Measurements from ENCODE around the gene GPR176.

Gene GPR176

GRCh38 chr15:39784125-39784524 is 135.9 kb downstream of the GPR176 start:
- Histone ChIP-seq H3K4me2 (ENCODE audit: low read depth, low read length, poor library complexity, severe bottlenecking) (peak overlapping the region; percentile 86), H3K9ac (ENCODE audit: low read depth, low read length, poor library complexity, severe bottlenecking) (peak overlapping the region; percentile 80), H3F3A (ENCODE audit: low read depth) (no peaks in the 10 kb centered on the region), H2AFZ (ENCODE audit: low read length) (no peak overlapping the region), H3K9me2 (replicated peaks; ENCODE audit: low read depth, low read length) (no peaks in the 10 kb centered on the region), H3K9me3 (ENCODE audit: insufficient read depth, low read depth, low read length) (no peaks in the 10 kb centered on the region), H3K4me1 (ENCODE audit: insufficient read depth, low read length, poor library complexity, severe bottlenecking) (peaks cover 71% of the 10 kb centered on the region), H4K20me1 (ENCODE audit: insufficient read depth, low read length, poor library complexity, severe bottlenecking) (no peaks in the 10 kb centered on the region), H3K27me3 (ENCODE audit: insufficient read depth, low read length, poor library complexity, severe bottlenecking) (no peaks in the 10 kb centered on the region), H3K79me2 (ENCODE audit: insufficient read depth, low read length) (peaks cover 27% of the 10 kb centered on the region), H3K36me3 (ENCODE audit: insufficient read depth, low read length) (no peaks in the 10 kb centered on the region), H3K4me3 (ENCODE audit: low read length, poor library complexity, severe bottlenecking) (peak overlapping the region; percentile 81)
- TF ChIP-seq EZH2phosphoT487 (IDR thresholded peaks at IDR 0.05; ENCODE audit: borderline replicate concordance), result no peak
- TF ChIP-seq CTCF (conservative IDR thresholded peaks at IDR 0.05; ENCODE audit: low read length), result no peak

GRCh38 chr15:39783244-39783820 is 136.7 kb downstream of the GPR176 start:
- H3K4me3 ChIP-seq (ENCODE audit: low read length, poor library complexity, severe bottlenecking), result peak overlapping the region; percentile 81
- H3K9ac ChIP-seq (ENCODE audit: low read depth, low read length, poor library complexity, severe bottlenecking), result peak overlapping the region; percentile 80
- H3K9me3 ChIP-seq (ENCODE audit: insufficient read depth, low read depth, low read length), result no peaks in the 10 kb centered on the region
- peaks cover 69% of the 10 kb centered on the region for H3K4me1 ChIP-seq (ENCODE audit: insufficient read depth, low read length, poor library complexity, severe bottlenecking)
- H3K36me3 ChIP-seq (ENCODE audit: insufficient read depth, low read length), result no peaks in the 10 kb centered on the region
- H4K20me1 ChIP-seq (ENCODE audit: insufficient read depth, low read length, poor library complexity, severe bottlenecking), result no peaks in the 10 kb centered on the region
- no peaks in the 10 kb centered on the region for H3K9me2 ChIP-seq (replicated peaks; ENCODE audit: low read depth, low read length)
- TF ChIP-seq EZH2phosphoT487 (IDR thresholded peaks at IDR 0.05; ENCODE audit: borderline replicate concordance) (no peak), CTCF (conservative IDR thresholded peaks at IDR 0.05; ENCODE audit: low read length) (no peak)
- H3K4me2 ChIP-seq (ENCODE audit: low read depth, low read length, poor library complexity, severe bottlenecking), result peak overlapping the region; percentile 86
- H3K79me2 ChIP-seq (ENCODE audit: insufficient read depth, low read length), result peaks cover 27% of the 10 kb centered on the region
- H3F3A ChIP-seq (ENCODE audit: low read depth), result no peaks in the 10 kb centered on the region
- no peaks in the 10 kb centered on the region for H3K27me3 ChIP-seq (ENCODE audit: insufficient read depth, low read length, poor library complexity, severe bottlenecking)
- peak overlapping the region; percentile 84 for H2AFZ ChIP-seq (ENCODE audit: low read length)

GRCh38 chr15:39782441-39783138 is 137.5 kb downstream of the GPR176 start, which contains the start of gene FSIP1:
TSS of gene FSIP1 (minus strand) at chr15:39782841. CDS start at chr15:39776524, 6,317 bp downstream.
- H3K9me2 ChIP-seq (replicated peaks; ENCODE audit: low read depth, low read length), result no peaks in the 10 kb centered on the region
- peaks cover 27% of the 10 kb centered on the region for H3K79me2 ChIP-seq (ENCODE audit: insufficient read depth, low read length)
- peaks cover 69% of the 10 kb centered on the region for H3K4me1 ChIP-seq (ENCODE audit: insufficient read depth, low read length, poor library complexity, severe bottlenecking)
- TF ChIP-seq EZH2phosphoT487 (IDR thresholded peaks at IDR 0.05; ENCODE audit: borderline replicate concordance) (no peak), CTCF (conservative IDR thresholded peaks at IDR 0.05; ENCODE audit: low read length) (no peak)
- peak within 1 kb of the TSS; percentile 81 for H3K4me3 ChIP-seq (ENCODE audit: low read length, poor library complexity, severe bottlenecking)
- H3K9ac ChIP-seq (ENCODE audit: low read depth, low read length, poor library complexity, severe bottlenecking), result peak within 1 kb of the TSS; percentile 80
- no peaks in the 10 kb centered on the region for H3F3A ChIP-seq (ENCODE audit: low read depth)
- H3K36me3 ChIP-seq (ENCODE audit: insufficient read depth, low read length), result no peaks in the 10 kb centered on the region
- no peaks in the 10 kb centered on the region for H4K20me1 ChIP-seq (ENCODE audit: insufficient read depth, low read length, poor library complexity, severe bottlenecking)
- H3K9me3 ChIP-seq (ENCODE audit: insufficient read depth, low read depth, low read length), result no peaks in the 10 kb centered on the region
- H3K4me2 ChIP-seq (ENCODE audit: low read depth, low read length, poor library complexity, severe bottlenecking), result peak within 1 kb of the TSS; percentile 88
- H3K27me3 ChIP-seq (ENCODE audit: insufficient read depth, low read length, poor library complexity, severe bottlenecking), result no peaks in the 10 kb centered on the region
- H2AFZ ChIP-seq (ENCODE audit: low read length), result peak within 1 kb of the TSS; percentile 84
